Measurements from ENCODE around the gene RPTOR. TPM values are rescaled to one million over a fixed set of nuclear protein-coding genes. Genes with fewer than 3 reads are reported as not detected.

The RPTOR gene
- total RNA-seq, 1 donor from 2014 or later: 21.8 TPM

DNA sequence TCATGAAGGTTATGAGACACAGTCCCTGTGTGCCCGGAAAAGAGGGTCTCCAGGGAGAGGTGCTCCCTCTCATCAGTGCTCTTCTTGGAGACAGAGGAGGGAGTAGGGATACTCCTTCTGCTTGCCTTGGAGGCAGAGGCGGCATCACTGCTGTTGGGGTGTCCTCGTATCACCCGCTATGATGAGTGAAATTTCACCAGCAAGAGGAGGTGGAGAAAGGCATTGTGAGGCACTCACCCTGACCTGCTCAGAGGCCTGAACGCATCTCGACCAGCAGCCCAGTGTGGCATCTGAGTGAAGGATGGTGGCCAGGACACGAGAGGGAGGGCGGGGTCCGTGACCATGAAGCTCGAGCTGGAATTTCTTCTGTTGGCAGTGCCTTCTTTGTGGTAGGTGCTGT is 224.9 kb downstream of the RPTOR start:
- Histone ChIP-seq H3K27me3 (ENCODE audit: low read depth) (no peaks in the 10 kb centered on the region), H3K27ac (replicated peaks) (no peak overlapping the region), H3K4me1 (no peaks in the 10 kb centered on the region), H3K36me3 (peaks cover 7% of the 10 kb centered on the region), H3K4me3 (no peak overlapping the region), H3K9me3 (replicated peaks) (no peaks in the 10 kb centered on the region)
- intact Hi-C loops (cut with micrococcal nuclease): no loop called here
- TF ChIP-seq, protein P1, sequence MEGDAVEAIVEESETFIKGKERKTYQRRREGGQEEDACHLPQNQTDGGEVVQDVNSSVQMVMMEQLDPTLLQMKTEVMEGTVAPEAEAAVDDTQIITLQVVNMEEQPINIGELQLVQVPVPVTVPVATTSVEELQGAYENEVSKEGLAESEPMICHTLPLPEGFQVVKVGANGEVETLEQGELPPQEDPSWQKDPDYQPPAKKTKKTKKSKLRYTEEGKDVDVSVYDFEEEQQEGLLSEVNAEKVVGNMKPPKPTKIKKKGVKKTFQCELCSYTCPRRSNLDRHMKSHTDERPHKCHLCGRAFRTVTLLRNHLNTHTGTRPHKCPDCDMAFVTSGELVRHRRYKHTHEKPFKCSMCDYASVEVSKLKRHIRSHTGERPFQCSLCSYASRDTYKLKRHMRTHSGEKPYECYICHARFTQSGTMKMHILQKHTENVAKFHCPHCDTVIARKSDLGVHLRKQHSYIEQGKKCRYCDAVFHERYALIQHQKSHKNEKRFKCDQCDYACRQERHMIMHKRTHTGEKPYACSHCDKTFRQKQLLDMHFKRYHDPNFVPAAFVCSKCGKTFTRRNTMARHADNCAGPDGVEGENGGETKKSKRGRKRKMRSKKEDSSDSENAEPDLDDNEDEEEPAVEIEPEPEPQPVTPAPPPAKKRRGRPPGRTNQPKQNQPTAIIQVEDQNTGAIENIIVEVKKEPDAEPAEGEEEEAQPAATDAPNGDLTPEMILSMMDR (IDR thresholded peaks at IDR 0.05; ENCODE audit: borderline replicate concordance): no peak
- no peak for DNase-seq

DNA sequence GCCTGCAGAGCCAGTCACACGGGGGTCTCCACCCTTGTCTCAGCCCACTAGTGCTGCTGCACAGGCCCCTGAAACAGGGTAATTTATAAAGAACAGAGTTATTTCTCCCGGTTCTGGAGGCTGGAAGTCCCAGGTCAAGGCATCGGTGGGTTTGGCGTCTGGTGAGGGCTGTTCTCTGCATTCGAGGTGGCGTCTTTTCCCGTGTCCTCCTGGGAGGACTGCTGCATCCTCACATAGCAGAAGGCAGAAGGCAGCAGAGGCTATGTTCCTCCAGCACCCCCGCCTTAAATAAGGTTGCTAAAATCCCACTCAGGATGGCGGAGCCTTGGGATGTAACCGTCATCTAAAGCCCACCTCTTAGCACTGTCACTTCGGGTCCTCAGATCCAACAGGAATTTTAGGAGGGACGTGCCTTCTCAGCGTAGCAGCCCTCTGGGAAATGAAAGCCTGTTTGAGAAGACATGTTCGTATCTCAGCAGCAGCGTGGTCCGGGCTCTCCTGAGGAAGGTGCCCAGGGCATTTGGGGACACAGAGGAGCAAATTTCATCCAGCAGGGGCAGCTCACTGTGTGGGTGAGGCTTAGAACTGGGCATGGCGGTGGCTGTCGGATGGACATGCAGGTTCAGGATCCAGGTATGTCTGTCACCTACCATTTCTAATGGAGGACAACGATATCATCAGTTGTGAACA is 225.4 kb downstream of the RPTOR start:
- TF ChIP-seq, protein P1 (IDR thresholded peaks at IDR 0.05; ENCODE audit: borderline replicate concordance): no peak
- Histone ChIP-seq H3K9me3 (replicated peaks) (no peaks in the 10 kb centered on the region), H3K4me3 (no peak overlapping the region), H3K27me3 (ENCODE audit: low read depth) (no peaks in the 10 kb centered on the region), H3K4me1 (no peaks in the 10 kb centered on the region), H3K36me3 (peaks cover 7% of the 10 kb centered on the region), H3K27ac (replicated peaks) (no peak overlapping the region)
- intact Hi-C loops (cut with micrococcal nuclease): no loop called here
- DNase-seq: no peak

DNA sequence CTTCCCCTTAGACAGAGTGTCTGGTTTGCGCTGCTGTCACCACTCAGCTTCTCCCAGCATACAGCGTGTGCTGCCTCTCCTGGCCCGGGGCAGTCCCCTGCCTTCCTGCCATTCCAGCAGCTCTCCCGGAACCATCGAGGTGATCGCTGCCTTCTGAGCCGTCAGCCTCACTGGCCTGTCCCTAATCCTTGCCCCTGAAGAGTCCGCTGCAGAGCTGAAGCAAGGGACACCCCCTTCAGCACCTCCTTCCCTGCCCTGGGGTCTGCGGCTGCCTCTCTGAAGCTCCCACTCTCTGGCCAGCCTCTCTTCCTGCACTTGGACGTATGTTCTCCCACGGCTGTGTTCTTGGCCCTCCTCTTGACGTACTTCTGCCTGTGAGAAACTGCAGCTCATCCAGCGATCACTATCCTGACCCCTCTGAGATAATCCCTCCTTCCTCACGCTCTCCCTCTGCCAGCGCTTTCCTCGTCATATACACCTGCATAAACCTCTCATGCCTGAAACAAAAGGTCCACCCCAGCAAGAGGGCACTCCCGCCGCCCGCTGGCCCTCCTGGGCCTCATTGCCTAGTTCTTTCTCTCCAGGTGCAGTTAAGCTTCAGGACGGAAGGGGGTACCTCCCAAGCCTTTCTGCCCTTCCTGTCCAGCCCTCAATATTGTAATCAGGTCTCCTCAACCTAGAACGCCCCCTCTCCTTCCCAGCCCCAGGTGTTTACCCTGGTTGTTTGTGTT is 226.4 kb downstream of the RPTOR start:
- intact Hi-C loops (cut with micrococcal nuclease): no loop called here
- no peaks in the 10 kb centered on the region for H3K4me1 ChIP-seq
- no peaks in the 10 kb centered on the region for H3K9me3 ChIP-seq (replicated peaks)
- no peak overlapping the region for H3K27ac ChIP-seq (replicated peaks)
- TF ChIP-seq, protein P1 (IDR thresholded peaks at IDR 0.05; ENCODE audit: borderline replicate concordance): no peak
- no peak overlapping the region for H3K4me3 ChIP-seq
- peaks cover 7% of the 10 kb centered on the region for H3K36me3 ChIP-seq
- DNase-seq: no peak
- no peaks in the 10 kb centered on the region for H3K27me3 ChIP-seq (ENCODE audit: low read depth)

DNA sequence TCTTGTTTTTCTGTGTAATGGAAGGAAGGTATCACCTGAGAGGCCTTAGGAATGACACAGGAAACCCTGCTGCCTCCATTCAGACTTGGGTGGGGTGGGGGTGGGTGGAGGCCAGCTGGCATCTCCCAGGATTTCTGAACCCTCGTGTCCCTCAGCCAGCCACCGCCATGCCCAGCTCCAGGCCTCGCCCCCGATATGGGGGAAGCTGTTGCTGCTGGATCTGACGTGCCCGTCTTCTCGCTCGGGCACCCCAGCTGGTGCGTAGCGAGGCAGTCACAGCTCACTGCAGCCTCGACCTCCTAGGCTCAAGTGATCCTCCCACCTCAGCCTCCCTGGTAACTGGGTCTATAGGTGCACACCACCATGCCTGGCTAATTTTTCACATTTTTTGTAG is 227.0 kb downstream of the RPTOR start:
- no peaks in the 10 kb centered on the region for H3K4me1 ChIP-seq
- no peak for DNase-seq
- no peaks in the 10 kb centered on the region for H3K27me3 ChIP-seq (ENCODE audit: low read depth)
- H3K9me3 ChIP-seq (replicated peaks): no peaks in the 10 kb centered on the region
- intact Hi-C loops (cut with micrococcal nuclease): no loop called here
- H3K27ac ChIP-seq (replicated peaks): no peak overlapping the region
- H3K36me3 ChIP-seq: peaks cover 7% of the 10 kb centered on the region
- TF ChIP-seq, protein P1 (IDR thresholded peaks at IDR 0.05; ENCODE audit: borderline replicate concordance): no peak
- H3K4me3 ChIP-seq: no peak overlapping the region

DNA sequence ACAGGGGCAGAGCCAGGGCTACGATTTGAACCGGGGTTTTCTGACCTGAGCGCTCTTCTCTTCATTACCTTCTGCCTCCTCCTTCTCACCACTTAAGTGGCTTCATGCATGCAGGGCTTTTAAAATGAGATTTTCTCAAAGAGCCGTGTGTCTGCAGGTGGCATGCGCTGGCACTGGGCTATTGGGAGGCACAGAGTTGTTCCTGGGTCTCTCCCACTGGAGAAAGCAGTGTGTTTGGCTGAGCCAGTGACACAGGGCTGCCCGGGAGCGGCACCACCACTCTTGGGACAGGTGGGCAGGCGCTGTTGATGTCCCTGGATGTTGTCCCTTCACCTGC is 228.2 kb downstream of the RPTOR start:
- TF ChIP-seq, protein P1 (IDR thresholded peaks at IDR 0.05; ENCODE audit: borderline replicate concordance): no peak
- Histone ChIP-seq H3K27ac (replicated peaks) (no peak overlapping the region), H3K9me3 (replicated peaks) (no peaks in the 10 kb centered on the region), H3K4me3 (no peak overlapping the region), H3K36me3 (peaks cover 13% of the 10 kb centered on the region), H3K27me3 (ENCODE audit: low read depth) (no peaks in the 10 kb centered on the region), H3K4me1 (no peaks in the 10 kb centered on the region)
- intact Hi-C loops (cut with micrococcal nuclease): no loop called here
- DNase-seq: no peak
